Measurements from ENCODE around the gene RERE.
A peak's percentile ranks its signal among the peaks of the same experiment; 100 is the strongest.

RERE gene

GRCh38 chr1:8437347-8437746, 380.1 kb downstream of the RERE start:
- no peak for DNase-seq

GRCh38 chr1:8435569-8436071, 381.8 kb downstream of the RERE start:
- DNase-seq = no peak

- no peak for DNase-seq
Observed at GRCh38 chr1:8434101-8434500, 383.3 kb downstream of the RERE start.

- DNase-seq = no peak
Observed at GRCh38 chr1:8431784-8432183, 385.7 kb downstream of the RERE start.

GRCh38 chr1:8431019-8431418, 386.4 kb downstream of the RERE start:
- DNase-seq = no peak

GRCh38 chr1:8430476-8430875, 387.0 kb downstream of the RERE start:
- no peak for DNase-seq

- no peak for DNase-seq
Observed at GRCh38 chr1:8429549-8430110, 387.8 kb downstream of the RERE start.

GRCh38 chr1:8428441-8428840, 389.0 kb downstream of the RERE start:
- no peak for DNase-seq

GRCh38 chr1:8427986-8428385, 389.5 kb downstream of the RERE start:
- no peak for DNase-seq

GRCh38 chr1:8427493-8427892, 389.9 kb downstream of the RERE start:
- no peak for DNase-seq

- DNase-seq = no peak
Observed at GRCh38 chr1:8426996-8427395, 390.4 kb downstream of the RERE start.

GRCh38 chr1:8425781-8426161, 391.7 kb downstream of the RERE start:
- DNase-seq = no peak

- DNase-seq = no peak
Observed at GRCh38 chr1:8425150-8425780, 392.2 kb downstream of the RERE start.

- no peak for DNase-seq
Observed at GRCh38 chr1:8424539-8425116, 392.8 kb downstream of the RERE start.

GRCh38 chr1:8423692-8424538, 393.5 kb downstream of the RERE start:
- peak; percentile 72 for DNase-seq

GRCh38 chr1:8423269-8423691, 394.2 kb downstream of the RERE start:
- DNase-seq = peak; percentile 16

- peak; percentile 20 for DNase-seq
Observed at GRCh38 chr1:8422510-8423268, 394.8 kb downstream of the RERE start.

- peak; percentile 20 for DNase-seq
Observed at GRCh38 chr1:8421721-8422120, 395.7 kb downstream of the RERE start.

GRCh38 chr1:8420318-8420717, 397.1 kb downstream of the RERE start:
- DNase-seq = no peak

- no peak for DNase-seq
Observed at GRCh38 chr1:8419861-8420260, 397.6 kb downstream of the RERE start.

GRCh38 chr1:8419172-8419571, 398.3 kb downstream of the RERE start:
- DNase-seq = no peak

GRCh38 chr1:8418301-8418700, 399.1 kb downstream of the RERE start:
- no peak for DNase-seq

- no peak for DNase-seq
Observed at GRCh38 chr1:8417625-8418024, 399.8 kb downstream of the RERE start.

All from fibroblast of skin of right quadriceps (primary cell).